Posterior vena cava (tissue), 2 donors: ENCODE results near the gene F10. TPM values are rescaled to one million over a fixed set of nuclear protein-coding genes. Genes with fewer than 3 reads are reported as not detected.
A peak's percentile ranks its signal among the peaks of the same experiment; 100 is the strongest.

Source experiments
- DNase-seq: peaks from one replicate; pipeline ENCODE4 v3.0.0-alpha.2; 2020; ENCODE audit warnings: low spot score
- intact Hi-C, 2 donors: fragments of 100-400 bp; cut with DNase I; formaldehyde crosslinking; loops; one replicate each; pipeline versions ENCODE4 v1.14.1 to v1.14.2; 2022 to 2023
- total RNA-seq, 2 donors: library from RNA; stranded (reverse); fragmentation: NEBNext Ultra II Directional; extraction: Animal tissue kit (Norgen Biotek cat#: 25700); gene quantifications; one replicate each; pipeline ENCODE4 v1.2.1, GENCODE V29; 2021
- donor health status: DM: yes; HTN: yes; CAD: no.
- donor health status: DM: yes; HTN: yes; CAD: no.

F10 gene
- total RNA-seq, 2 donors from 2014 or later = 19.8 to 48.4 TPM

- DNase-seq = no peak
- intact Hi-C loops = no loop called here
These were observed 54.2 kb downstream of the F10 start for GRCh38 chr13:113176822-113177221.

GRCh38 chr13:113178070-113178895, 55.7 kb downstream of the F10 start:
- intact Hi-C loops = no loop called here

GRCh38 chr13:113178896-113179167, 56.2 kb downstream of the F10 start:
- intact Hi-C loops = no loop called here
- no peak for DNase-seq

More at GRCh38 chr13:113178070-113178895, 55.7 kb downstream of the F10 start:
- no peak for DNase-seq

DNA sequence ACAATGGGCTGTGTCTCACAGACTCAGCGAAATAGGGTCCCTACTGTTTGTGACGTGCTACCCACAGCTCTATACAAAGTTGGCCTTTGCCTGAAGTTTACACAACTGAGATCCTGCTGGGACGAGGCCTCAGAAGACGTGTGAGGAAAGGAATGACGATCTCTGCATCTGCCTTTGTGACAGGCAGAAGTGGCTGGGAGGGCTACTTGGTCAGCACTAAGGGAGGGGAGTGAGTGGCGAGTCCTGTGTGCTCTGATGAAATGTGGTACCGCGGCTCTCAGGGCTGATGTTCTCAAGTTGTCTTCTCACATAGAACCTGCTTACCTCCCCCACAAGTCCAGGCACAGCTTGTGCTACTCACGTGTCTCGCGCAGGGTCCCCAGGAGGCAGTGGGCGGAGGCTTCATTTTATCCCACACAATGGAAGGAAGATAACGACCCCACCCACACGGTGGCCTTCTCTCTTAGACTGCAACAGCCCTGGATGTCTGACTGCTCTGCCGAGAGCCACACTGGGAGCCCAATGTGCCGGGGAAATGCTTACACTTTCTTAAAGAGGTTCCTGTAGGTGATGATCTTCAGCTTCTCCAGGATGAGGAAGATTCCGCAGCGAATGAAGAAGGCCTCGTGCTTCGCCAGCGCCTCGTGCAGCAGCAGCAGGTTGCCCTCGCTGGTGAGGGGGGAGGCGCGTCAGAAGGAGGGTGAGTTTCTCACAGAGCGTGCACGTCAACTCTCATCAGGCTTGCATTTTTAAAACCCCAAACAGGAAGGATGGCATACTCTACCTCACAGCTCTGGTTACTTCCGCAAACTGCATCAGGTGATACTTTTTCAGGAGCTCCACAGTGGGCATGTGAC, 57.0 kb downstream of the F10 start:
- intact Hi-C loops = no loop called here
- DNase-seq = no peak

- no peak for DNase-seq
- intact Hi-C loops = no loop called here
These were observed 59.4 kb downstream of the F10 start for GRCh38 chr13:113182046-113182445.

DNA sequence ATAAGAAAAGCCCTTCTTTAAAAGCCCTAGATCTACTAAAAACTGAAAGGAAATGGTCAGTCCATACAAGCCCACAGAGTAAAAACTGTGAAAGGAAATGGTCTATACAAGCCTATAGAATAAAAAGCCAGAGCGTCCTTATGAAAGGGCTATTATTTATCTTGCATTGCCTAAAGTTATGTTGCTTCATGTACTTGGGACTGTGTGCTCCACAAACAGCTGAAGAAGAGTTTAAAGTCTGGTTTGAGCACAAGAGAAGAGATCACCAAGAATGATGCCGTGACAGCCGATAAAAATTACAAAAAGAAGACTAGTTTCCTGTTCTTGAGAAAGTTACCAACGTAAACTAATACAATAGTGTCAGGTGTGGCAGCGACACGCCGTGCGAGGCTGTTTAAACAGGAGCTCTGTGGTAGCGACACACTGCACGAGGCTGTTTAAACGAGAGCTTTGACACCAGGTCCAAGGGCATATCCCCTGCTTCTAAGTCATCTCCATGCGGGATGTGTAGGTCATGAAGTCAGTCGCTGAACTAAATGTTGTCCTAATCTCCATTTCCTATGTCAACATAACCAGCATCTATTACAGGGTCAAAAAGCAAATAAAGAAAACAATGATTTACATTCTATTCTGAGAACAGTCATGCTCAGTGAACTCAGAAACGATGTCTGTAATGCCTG, 61.0 kb downstream of the F10 start:
- intact Hi-C loops = no loop called here
- DNase-seq = no peak

DNA sequence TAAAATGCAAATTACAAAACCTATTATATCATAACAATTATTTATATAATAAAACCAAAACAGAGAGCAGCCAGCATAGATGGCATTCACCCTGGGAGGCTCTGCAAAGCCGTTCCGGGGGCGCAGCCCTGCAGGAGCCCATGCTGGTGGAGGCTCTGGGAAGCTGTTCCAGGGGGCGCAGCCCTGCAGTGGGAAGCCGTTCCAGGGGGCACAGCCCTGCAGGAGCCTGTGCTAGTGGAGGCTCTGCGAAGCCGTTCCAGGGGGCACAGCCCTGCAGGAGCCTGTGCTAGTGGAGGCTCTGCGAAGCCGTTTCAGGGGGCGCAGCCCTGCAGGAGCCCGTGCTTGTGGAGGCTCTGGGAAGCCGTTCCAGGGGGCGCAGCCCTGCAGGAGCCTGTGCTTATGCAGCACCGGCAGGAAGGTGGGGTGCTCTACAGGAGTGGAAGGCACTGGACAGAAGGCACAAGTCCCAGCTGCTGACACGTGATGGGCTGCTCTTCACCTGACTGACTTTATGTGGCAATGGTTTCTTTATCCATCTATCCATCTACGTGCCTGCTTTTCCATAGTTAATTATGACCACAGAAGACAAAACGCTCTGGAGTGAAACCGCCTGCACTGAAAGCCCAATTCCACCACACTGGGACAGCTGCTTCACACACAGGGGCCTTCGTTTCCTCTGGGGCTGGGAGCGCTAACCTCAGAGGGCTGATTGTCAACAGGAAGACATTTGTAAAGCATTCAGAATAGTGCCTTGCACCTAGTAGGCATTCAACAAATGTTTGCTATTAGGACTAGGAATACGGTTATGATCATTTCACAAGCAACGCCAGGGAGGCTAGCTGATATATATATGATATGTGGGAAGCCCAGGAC, 62.2 kb downstream of the F10 start:
- intact Hi-C loops = no loop called here
- DNase-seq = no peak

DNA sequence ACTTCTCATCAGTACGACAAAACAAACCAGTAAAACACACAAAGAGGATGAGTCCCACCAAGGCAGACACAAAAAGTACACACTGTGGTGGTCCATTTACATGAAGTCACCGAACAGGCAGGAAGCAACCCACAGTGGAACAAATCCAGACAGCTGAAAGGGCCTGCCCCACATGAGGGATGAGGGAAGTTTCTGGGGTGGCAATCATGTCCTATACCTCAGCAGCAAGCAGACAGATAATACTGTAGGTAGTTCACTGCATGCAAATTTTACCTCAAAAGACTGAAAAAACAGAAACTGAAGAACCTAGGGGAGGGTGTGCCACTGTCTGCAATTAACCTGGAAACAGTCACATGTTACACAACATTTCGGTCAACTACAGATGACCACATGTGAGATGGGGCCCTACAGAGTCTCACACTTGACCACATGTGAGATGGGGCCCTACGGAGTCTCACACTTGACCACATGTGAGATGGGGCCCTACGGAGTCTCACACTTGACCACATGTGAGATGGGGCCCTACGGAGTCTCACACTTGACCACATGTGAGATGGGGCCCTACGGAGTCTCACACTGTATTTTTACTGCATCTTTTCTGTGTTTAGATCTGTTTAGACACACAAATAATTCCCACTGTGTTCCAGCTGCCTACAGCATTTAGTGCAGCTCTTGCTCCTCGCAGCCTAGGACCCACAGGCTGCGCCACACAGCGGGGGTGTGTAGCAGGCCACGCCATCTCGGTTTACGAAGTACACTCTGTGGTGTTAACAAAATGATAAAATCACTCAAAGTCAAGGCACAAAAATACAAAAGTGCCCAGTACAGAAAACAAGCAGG, 63.7 kb downstream of the F10 start:
- intact Hi-C loops = no loop called here
- no peak for DNase-seq

DNA sequence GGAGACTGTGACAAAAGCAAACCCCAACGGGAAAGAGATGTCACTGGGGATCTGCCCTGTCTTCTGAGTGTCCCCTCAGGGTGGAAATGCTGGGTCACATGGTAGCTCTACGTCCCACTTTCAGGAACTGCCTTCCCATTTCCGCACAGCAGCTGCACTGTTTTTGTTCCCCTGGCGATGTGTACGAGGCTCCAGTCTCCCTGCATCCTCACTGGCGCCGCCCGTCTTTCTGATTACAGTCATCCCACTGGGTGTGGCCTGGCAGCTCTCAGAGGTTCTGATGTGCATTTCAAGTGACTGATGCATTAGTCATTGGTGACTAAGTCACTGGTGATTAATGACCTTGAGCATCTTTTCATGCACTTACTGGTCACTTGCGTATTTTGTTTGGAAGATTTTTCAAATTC, 64.7 kb downstream of the F10 start:
- DNase-seq = peak; percentile 97
- intact Hi-C loops = no loop called here

- intact Hi-C loops = no loop called here
- no peak for DNase-seq
These were observed 65.5 kb downstream of the F10 start for GRCh38 chr13:113187883-113188665.

DNA sequence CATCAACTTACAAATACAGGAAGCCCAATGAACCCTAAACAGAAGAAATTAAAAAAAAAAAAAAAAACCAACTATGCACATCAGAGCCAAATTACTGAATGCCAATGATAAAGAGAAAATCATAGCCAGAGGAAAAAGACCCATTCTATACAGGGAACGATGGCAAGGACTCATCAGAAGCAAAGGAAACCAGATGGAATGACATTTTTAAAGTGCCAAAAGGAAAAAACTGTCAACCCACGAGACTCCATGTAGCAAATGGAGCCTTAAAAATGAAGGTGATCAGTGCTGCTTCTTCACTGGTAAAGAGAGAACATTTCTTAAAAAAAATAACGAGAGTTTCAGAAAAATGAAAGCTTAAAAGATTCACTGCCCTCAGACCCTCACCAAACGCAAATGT, 67.6 kb downstream of the F10 start:
- no peak for DNase-seq
- intact Hi-C loops = no loop called here

DNA sequence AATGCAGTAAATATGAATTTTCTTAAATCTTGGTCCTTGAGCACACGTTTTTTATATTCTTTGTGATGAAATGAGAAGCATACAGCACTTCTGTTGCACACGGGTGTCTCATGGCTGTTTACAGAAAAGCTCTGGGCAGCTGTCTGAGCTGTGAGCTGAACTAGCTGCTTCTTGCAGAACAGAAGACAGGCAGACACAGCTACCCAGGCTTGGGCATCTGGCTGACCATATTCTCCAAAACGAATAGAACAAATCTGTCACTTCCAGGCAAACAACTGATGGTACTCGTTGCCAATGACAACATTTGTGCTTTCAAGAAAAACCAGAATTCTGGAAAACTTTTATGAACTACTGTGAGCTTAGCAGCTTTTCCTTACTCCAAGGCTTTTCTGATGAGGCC, 69.7 kb downstream of the F10 start:
- DNase-seq = no peak
- intact Hi-C loops = no loop called here

- intact Hi-C loops = no loop called here
- DNase-seq = no peak
These were observed 70.3 kb downstream of the F10 start for GRCh38 chr13:113192902-113193301.

DNA sequence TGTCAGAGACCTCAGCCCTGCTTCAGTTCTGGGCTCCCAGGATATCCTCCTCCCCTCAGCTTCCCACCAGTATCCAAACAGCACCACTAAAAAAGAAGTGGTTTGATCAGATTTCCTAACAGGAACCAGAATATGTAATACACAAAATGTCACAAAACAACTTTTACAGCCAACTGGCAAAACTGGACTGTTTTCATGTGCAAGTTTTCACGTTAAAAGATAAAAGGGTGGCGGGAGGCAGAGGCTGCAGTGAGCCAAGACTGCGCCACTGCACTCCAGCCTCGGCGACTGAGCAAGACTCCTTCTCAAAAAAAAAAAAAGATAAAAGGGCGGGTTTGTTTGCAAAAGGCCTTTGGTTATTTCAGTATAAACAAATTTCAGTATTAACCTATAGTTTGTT, 72.8 kb downstream of the F10 start:
- intact Hi-C loops = no loop called here
- DNase-seq = no peak

- intact Hi-C loops = no loop called here
- DNase-seq = no peak
These were observed 74.6 kb downstream of the F10 start for GRCh38 chr13:113196970-113197737.
